Glutamatergic neuron (in vitro differentiated cells): Measurements from ENCODE around the gene TFB1M. TPM values are rescaled to one million over a fixed set of nuclear protein-coding genes. Genes with fewer than 3 reads are reported as not detected.

ENCODE experiments used
- DNase-seq: peaks from one replicate; pipeline ENCODE4 v3.0.0; 2022
- H3K27ac Mint-ChIP-seq: one replicate; pipeline ENCODE4 v1.8.0; 2020; ENCODE audit warnings: mild to moderate bottlenecking, mixed read lengths, inconsistent platforms; ENCODE audit not compliant: unreplicated experiment
- H3K27me3 Mint-ChIP-seq: one replicate; pipeline ENCODE4 v1.8.0; 2020; ENCODE audit warnings: mild to moderate bottlenecking, moderate library complexity, mixed read lengths, inconsistent platforms; ENCODE audit not compliant: unreplicated experiment
- H3K36me3 Mint-ChIP-seq: one replicate; pipeline ENCODE4 v1.8.0; 2020; ENCODE audit warnings: mild to moderate bottlenecking, mixed read lengths, inconsistent platforms; ENCODE audit not compliant: unreplicated experiment
- H3K4me1 Mint-ChIP-seq: one replicate; pipeline ENCODE4 v1.8.0; 2020; ENCODE audit warnings: mild to moderate bottlenecking, low read depth, mixed read lengths, inconsistent platforms; ENCODE audit not compliant: unreplicated experiment
- H3K4me3 Mint-ChIP-seq: one replicate; pipeline ENCODE4 v1.8.0; 2020; ENCODE audit warnings: mild to moderate bottlenecking, mixed read lengths, inconsistent platforms; ENCODE audit not compliant: unreplicated experiment
- H3K9me3 Mint-ChIP-seq: one replicate; pipeline ENCODE4 v1.8.0; 2020; ENCODE audit warnings: mild to moderate bottlenecking, moderate library complexity, mixed read lengths, inconsistent platforms; ENCODE audit not compliant: unreplicated experiment
- total RNA-seq: library from RNA; stranded (reverse); fragmentation: NEBNext Ultra II Directional; extraction: Animal tissue kit (Norgen Biotek cat#: 25700); gene quantifications from one replicate; pipeline ENCODE4 v1.2.1, GENCODE V29; 2021; ENCODE audit not compliant: unreplicated experiment
- TF ChIP-seq, protein P1 (sequence below): fragments of 200-600 bp; sonication (generic); IDR thresholded peaks from one replicate; pipeline ENCODE4 v1.5.0; 2021; ENCODE audit not compliant: partially characterized antibody, unreplicated experiment

Gene TFB1M
- total RNA-seq, 1 donor from 2014 or later = 36.8 TPM

DNA sequence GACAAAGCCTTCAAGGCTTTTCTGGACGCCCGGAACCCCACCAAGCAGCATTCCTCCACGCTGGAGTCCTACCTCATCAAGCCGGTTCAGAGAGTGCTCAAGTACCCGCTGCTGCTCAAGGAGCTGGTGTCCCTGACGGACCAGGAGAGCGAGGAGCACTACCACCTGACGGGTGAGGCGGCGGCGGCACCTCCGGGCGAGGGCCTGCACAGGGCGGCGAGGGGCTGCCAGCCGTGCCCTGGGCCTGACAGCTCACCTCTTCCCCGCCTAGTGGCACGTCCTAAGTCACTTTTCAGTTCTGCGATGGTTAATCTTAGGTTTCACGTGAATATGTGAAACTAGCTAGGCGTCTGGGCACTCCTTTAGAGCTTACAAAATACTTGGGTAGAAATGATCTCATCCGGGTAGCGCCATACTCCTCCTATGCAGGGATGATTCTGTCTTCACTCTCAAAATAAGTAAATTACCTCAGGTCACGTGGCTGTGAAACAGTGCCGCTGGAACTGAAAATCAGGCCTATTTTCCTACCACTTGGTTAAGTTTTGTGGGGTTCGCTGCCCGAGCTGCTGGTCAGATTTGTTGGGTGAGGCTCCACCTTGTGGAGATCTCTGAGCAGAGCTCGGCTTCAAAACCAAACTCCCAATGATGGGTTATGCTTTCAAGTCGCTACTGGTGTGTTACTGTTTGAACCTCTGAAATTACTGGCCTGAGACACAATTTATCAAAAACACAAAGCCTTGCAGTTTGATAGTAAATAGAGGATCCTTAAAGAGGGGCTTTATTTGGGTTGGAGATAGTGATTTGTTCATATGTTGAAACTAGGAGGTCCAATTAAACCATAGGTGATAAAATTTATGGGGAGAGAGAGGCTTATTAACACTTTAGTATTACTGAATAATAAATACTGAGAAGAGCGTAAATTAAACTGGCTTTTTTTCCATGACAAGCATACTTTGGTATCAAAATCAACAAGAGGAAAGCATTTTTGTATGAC lies 66.0 kb downstream of the TFB1M start:
- Mint-ChIP-seq H3K36me3 (no peaks in the 10 kb centered on the region), H3K27ac (no peak overlapping the region), H3K4me3 (no peak overlapping the region), H3K27me3 (peaks cover 2% of the 10 kb centered on the region), H3K4me1 (no peaks in the 10 kb centered on the region), H3K9me3 (peaks cover 2% of the 10 kb centered on the region)
- DNase-seq = peak; percentile 48
- TF ChIP-seq, protein P1, sequence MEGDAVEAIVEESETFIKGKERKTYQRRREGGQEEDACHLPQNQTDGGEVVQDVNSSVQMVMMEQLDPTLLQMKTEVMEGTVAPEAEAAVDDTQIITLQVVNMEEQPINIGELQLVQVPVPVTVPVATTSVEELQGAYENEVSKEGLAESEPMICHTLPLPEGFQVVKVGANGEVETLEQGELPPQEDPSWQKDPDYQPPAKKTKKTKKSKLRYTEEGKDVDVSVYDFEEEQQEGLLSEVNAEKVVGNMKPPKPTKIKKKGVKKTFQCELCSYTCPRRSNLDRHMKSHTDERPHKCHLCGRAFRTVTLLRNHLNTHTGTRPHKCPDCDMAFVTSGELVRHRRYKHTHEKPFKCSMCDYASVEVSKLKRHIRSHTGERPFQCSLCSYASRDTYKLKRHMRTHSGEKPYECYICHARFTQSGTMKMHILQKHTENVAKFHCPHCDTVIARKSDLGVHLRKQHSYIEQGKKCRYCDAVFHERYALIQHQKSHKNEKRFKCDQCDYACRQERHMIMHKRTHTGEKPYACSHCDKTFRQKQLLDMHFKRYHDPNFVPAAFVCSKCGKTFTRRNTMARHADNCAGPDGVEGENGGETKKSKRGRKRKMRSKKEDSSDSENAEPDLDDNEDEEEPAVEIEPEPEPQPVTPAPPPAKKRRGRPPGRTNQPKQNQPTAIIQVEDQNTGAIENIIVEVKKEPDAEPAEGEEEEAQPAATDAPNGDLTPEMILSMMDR = peak; percentile 58

DNA sequence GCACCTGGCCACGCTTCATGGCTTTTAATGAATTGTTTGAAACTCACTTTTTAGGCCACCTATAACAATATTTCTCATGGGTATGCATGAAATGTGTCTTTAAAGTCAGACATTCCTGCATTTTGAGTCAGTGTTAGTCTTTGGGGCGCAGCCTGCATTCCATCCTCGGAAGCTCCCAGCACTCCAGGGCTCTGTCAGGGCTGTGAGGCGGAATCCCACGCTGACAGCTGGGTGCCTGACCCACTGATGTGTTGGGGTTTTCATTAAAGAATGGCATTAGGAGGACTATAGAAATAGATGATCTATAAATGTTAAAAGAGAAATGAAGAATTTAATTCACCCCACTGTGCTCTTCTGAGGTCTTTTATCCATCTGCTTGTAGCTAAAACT lies 66.7 kb downstream of the TFB1M start:
- Mint-ChIP-seq H3K27ac (no peak overlapping the region), H3K36me3 (no peaks in the 10 kb centered on the region), H3K4me3 (no peak overlapping the region), H3K27me3 (peaks cover 2% of the 10 kb centered on the region), H3K4me1 (no peaks in the 10 kb centered on the region), H3K9me3 (peaks cover 2% of the 10 kb centered on the region)
- TF ChIP-seq, protein P1 = no peak
- DNase-seq = no peak

DNA sequence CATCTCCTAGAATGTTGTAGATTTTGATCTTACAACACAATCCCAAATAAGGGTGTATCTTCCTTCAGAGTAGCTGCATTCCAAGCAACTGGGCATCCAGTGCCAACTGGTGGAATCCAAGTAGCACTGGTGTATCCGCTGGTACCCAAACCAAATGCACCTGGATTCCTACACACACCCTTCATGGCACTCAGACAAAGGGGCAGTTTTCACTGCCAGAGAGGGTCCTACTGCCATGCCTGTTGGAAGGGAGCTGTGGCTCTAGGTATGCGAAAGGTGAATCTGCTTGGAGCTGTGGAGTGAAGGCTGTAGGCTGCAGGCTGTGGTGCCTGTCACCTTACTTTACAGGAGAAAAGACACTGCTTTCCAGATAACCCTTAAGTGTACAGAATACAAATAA lies 67.5 kb downstream of the TFB1M start:
- no peak for DNase-seq
- Mint-ChIP-seq H3K9me3 (peaks cover 2% of the 10 kb centered on the region), H3K4me3 (no peak overlapping the region), H3K36me3 (no peaks in the 10 kb centered on the region), H3K4me1 (no peaks in the 10 kb centered on the region), H3K27ac (peak overlapping the region; percentile 62), H3K27me3 (peaks cover 2% of the 10 kb centered on the region)
- TF ChIP-seq, protein P1 = no peak

DNA sequence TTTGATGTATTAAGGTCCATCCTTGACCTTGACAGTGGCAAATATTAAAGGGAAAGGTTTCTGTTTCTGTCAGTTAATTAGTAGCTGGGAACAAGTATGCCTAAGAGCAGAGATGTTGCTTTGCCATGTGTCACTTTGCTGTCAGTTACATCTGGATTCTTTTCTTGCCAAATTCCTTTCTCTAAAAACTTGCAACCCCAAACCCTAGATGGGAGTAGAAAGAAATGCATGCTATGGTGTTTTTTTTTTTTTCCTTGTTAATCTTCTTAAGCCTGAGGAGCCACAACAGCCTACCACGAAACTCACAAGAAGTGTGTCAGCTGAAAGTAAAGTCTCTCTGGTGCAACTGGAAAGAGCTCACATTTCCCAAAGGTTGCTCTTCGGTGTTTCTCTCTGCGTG lies 68.5 kb downstream of the TFB1M start:
- Mint-ChIP-seq H3K36me3 (no peaks in the 10 kb centered on the region), H3K4me3 (no peak overlapping the region), H3K27me3 (peaks cover 2% of the 10 kb centered on the region), H3K9me3 (peaks cover 3% of the 10 kb centered on the region), H3K4me1 (no peaks in the 10 kb centered on the region), H3K27ac (no peak overlapping the region)
- no peak for DNase-seq
- TF ChIP-seq, protein P1 = no peak

DNA sequence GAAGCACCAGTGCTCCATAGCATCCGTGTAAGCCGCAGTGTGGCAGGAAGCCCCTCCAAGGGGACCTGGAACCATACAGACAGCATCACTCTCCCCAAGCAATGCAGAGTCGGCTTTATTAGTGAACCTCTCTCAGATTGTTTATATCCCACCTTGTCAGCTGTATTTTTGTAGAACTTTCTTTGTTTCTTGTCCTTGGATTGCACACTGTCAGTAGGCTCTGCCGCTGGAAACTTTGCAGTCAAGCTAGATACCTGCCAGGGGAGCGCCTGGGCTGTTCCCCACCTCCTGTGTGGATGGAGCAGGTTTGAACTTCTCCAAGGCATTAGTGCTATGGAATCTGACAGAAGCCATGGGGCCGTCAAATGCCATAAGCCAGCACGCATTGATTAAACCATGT lies 69.1 kb downstream of the TFB1M start:
- H3K4me3 Mint-ChIP-seq = no peak overlapping the region
- H3K9me3 Mint-ChIP-seq = peaks cover 4% of the 10 kb centered on the region
- DNase-seq = no peak
- H3K36me3 Mint-ChIP-seq = peaks cover 5% of the 10 kb centered on the region
- peaks cover under 1% of the 10 kb centered on the region for H3K4me1 Mint-ChIP-seq
- H3K27ac Mint-ChIP-seq = peak overlapping the region; percentile 28
- TF ChIP-seq, protein P1 = no peak
- H3K27me3 Mint-ChIP-seq = peaks cover 2% of the 10 kb centered on the region
